SU-DHL-6 (cell line): ENCODE measurements around the gene HDAC7.

Source experiments
- CTCF ChIP-seq: fragments of 200-600 bp; sonication (generic); IDR thresholded peaks from one replicate; pipeline ENCODE4 v1.5.1; 2017; ENCODE audit warnings: antibody characterized with exemption, mild to moderate bottlenecking, low read length, moderate library complexity; ENCODE audit not compliant: insufficient read depth, poor library complexity, severe bottlenecking
- EZH2phosphoT487 ChIP-seq: fragments of 200-600 bp; sonication (generic), shearing (Covaris generic); conservative IDR thresholded peaks from 2 replicates; pipeline ENCODE4 v1.6.1; 2018; ENCODE audit warnings: mild to moderate bottlenecking, antibody characterized with exemption, low read length, moderate library complexity, mixed read lengths

- TF ChIP-seq CTCF, result no peak
- no peak for TF ChIP-seq EZH2phosphoT487
Observed at GRCh38 chr12:47856094-47856493, 36.4 kb upstream of the HDAC7 start.
